GM06990 (cell line): ENCODE results near the gene S100PBP.

Source experiments
- DNase-seq: peaks from one replicate; pipeline ENCODE4 v3.0.0-alpha.2; 2011; ENCODE audit not compliant: insufficient read length; ENCODE audit errors: extremely low read depth
- H3K27me3 ChIP-seq: replicated peaks from 2 replicates; pipeline ENCODE4 v1.6.0; 2011; ENCODE audit warnings: low read length; ENCODE audit not compliant: control insufficient read depth, insufficient read depth
- H3K36me3 ChIP-seq: 2 replicates; pipeline ENCODE4 v1.5.1; 2011; ENCODE audit warnings: low read length; ENCODE audit not compliant: control insufficient read depth, insufficient read depth
- H3K4me3 ChIP-seq: replicated peaks from 2 replicates; pipeline ENCODE4 v1.5.1; 2011; ENCODE audit warnings: low read depth, mild to moderate bottlenecking, control low read depth, low read length
- CTCF ChIP-seq: IDR thresholded peaks from 2 replicates; pipeline ENCODE4 v1.5.1; 2011; ENCODE audit warnings: low read length, control low read depth, mild to moderate bottlenecking, inconsistent platforms; ENCODE audit not compliant: insufficient read depth, poor library complexity, severe bottlenecking

The S100PBP gene

DNA sequence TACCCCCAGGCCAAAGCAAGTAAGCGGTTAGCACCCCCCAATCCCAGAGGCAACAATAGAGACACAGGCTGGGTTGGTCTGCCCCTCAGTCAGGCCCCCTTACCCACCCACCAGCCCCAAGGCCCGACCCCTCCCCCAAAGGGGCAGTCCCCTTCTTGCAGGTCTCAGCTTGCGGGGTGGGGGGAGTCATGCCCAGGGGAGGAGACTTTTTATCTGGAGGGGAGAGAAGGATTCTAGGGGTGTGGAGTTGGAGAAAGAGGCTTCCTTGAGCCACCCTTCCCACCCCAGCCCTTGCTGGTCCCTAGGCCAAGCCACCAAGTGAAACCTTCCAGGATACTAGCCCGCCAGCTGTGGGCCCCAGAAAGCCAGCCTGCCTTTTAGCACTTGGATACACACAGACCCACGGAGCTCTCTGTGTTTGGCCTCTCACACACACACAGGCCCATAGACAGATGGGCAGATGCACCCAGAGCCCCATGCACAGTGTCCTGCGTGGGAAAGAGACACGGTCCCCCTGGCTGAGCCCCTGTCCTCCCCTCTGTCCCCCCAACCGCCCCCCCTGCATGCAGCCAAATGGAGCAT, 76.7 kb downstream of the S100PBP start:
- peaks cover 5% of the 10 kb centered on the region for H3K27me3 ChIP-seq
- DNase-seq: no peak
- no peak for TF ChIP-seq CTCF
- no peaks in the 10 kb centered on the region for H3K36me3 ChIP-seq
- H3K4me3 ChIP-seq: no peak overlapping the region

- Histone ChIP-seq H3K36me3 (no peaks in the 10 kb centered on the region), H3K4me3 (no peak overlapping the region), H3K27me3 (peaks cover 5% of the 10 kb centered on the region)
- no peak for DNase-seq
- no peak for TF ChIP-seq CTCF
Observed at GRCh38 chr1:32894681-32895080, 77.2 kb downstream of the S100PBP start.

DNA sequence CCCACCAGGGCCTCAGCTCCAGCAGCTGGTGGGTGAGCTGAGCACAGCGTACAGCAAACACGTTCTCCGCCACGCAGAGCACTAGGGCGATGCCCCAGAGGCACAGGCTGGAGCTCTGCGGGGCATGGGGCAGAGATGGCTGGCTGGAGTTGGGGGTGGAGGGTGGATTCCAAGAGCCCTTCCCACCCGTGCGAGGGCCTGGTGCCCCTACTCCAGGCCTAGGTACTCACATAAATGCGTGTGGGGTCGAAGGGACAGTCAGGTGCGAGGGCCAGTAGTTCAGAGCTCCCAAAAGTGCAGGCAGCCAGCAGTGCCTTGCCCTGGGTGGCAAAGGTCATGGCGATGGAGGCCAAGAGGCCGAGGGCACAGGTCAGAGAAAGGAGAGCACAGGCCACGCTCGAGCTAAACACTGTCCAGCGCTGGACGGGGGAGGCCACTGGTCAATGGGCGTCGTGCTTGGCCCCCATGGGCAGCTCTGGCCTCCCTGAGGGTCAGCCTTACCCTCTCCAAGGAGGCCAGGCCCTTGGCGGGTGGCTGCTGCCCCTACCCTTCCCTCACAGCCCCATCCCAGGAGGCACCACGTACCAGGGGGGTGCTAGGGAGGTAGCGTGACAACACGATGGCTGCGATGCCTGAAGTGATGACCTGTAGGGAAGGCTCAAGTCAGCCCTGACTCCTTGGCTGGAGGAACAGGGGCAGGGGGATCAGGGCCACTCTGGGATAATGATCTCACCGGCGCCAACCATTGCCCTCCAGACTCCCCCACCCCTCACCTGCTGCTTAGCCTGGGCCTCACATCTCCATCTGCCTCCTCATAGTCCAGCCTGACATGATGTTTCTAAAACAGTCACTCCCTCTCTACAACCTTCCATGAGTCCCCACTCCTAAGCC, 78.1 kb downstream of the S100PBP start:
- no peak for TF ChIP-seq CTCF

GRCh38 chr1:32896451-32896850, 79.0 kb downstream of the S100PBP start:
- no peak for TF ChIP-seq CTCF
- Histone ChIP-seq H3K27me3 (peaks cover 7% of the 10 kb centered on the region), H3K36me3 (no peaks in the 10 kb centered on the region), H3K4me3 (no peak overlapping the region)
- no peak for DNase-seq

More for the DNA sequence above, 78.1 kb downstream of the S100PBP start:
- Histone ChIP-seq H3K36me3 (no peaks in the 10 kb centered on the region), H3K4me3 (no peak overlapping the region), H3K27me3 (peaks cover 5% of the 10 kb centered on the region)
- DNase-seq: no peak

- no peak for DNase-seq
- TF ChIP-seq CTCF: no peak
- Histone ChIP-seq H3K36me3 (no peaks in the 10 kb centered on the region), H3K27me3 (peaks cover 8% of the 10 kb centered on the region), H3K4me3 (no peak overlapping the region)
Observed at GRCh38 chr1:32897082-32898049, 79.9 kb downstream of the S100PBP start.
